ENCODE measurements around the gene GPR32. TPM values are rescaled to one million over a fixed set of nuclear protein-coding genes. Genes with fewer than 3 reads are reported as not detected.

GPR32 gene
- total and polyA plus RNA-seq, 2 experiments from 2014 or later: not detected

GRCh38 chr19:50723069-50723468 lies 47.2 kb upstream of the GPR32 start, which contains the start of gene CLEC11A:
TSS of gene CLEC11A (plus strand) at chr19:50723364. CDS start at chr19:50723526, 162 bp downstream.
- Histone ChIP-seq H3K4me3 (peak within 1 kb of the TSS; percentile 81), H3F3A (ENCODE audit: insufficient read depth) (peaks cover 6% of the 10 kb centered on the region; the same call in 1 of the 2 replicates), H3K4me2 (ENCODE audit: unreplicated experiment) (peak within 1 kb of the TSS; percentile 99), H3K27me3 (replicated peaks; ENCODE audit: insufficient read depth) (no peaks in the 10 kb centered on the region), H3K9me2 (ENCODE audit: insufficient read depth) (no peaks in the 10 kb centered on the region), H3K27ac (peak within 1 kb of the TSS; percentile 78), H3K4me1 (ENCODE audit: insufficient read depth) (peaks cover 17% of the 10 kb centered on the region; the same call in 1 of the 2 replicates), H3K36me3 (ENCODE audit: low read depth) (no peaks in the 10 kb centered on the region), H4K20me1 (ENCODE audit: insufficient read depth) (no peaks in the 10 kb centered on the region), H3K9ac (peak within 1 kb of the TSS; percentile 87), H2AFZ (peak within 1 kb of the TSS; percentile 87), H3K9me3 (ENCODE audit: low read depth) (no peaks in the 10 kb centered on the region), H3K79me2 (ENCODE audit: insufficient read depth) (peaks cover 23% of the 10 kb centered on the region)
- TF ChIP-seq EZH2phosphoT487 (IDR thresholded peaks at IDR 0.05; ENCODE audit: insufficient read depth, low read depth): no peak
- no peak for TF ChIP-seq EZH2 (IDR thresholded peaks at IDR 0.05; ENCODE audit: insufficient read depth, poor library complexity, severe bottlenecking)
- 0 to 1% methylated on average over 13 to 15 of the region's 15 CpGs for WGBS, 2 experiments (ENCODE audit: low coverage in 1 of 2, low lambda C conversion rate in 2 of 2, missing lambda C conversion rate in 2 of 2)
- in situ Hi-C loops (cut with MboI): no loop called here
- peak; percentile 92 for DNase-seq

DNA sequence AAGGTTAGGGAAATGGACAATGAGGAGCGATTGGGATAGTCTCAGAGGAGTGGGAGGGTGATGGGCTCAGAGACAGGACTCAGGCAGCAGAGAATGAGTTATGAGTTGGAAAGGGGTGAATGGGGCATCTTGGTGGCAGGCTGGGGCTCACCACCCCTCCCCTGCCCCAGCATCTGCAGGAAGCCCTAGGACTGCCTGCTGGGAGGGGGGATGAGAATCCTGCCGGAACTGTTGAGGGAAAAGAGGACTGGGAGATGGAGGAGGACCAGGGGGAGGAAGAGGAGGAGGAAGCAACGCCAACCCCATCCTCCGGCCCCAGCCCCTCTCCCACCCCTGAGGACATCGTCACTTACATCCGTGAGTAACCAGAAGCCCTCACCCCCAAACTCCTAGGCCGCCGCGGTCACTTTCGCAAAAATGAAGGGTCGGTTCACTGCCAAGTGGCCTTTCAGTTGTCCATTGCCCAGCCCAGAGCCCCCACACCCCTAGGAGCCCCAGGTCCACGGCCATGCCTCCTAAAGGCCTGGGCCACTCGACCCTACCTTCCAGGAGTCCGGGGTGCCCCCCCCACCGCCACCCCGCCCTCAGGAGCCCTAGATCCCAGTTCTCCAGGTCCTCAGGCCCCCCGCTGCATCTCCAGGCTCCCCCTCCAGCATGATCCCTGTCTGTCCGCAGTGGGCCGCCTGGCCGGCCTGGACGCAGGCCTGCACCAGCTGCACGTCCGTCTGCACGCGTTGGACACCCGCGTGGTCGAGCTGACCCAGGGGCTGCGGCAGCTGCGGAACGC lies 46.3 kb upstream of the GPR32 start:
- Histone ChIP-seq H3K79me2 (ENCODE audit: insufficient read depth) (peaks cover 23% of the 10 kb centered on the region), H3K4me3 (peak overlapping the region; percentile 81), H3K4me1 (ENCODE audit: insufficient read depth) (peaks cover 17% of the 10 kb centered on the region; the same call in 1 of the 2 replicates), H3K9me2 (ENCODE audit: insufficient read depth) (no peaks in the 10 kb centered on the region), H3F3A (ENCODE audit: insufficient read depth) (peaks cover 6% of the 10 kb centered on the region; the same call in 1 of the 2 replicates), H2AFZ (peak overlapping the region; percentile 87), H4K20me1 (ENCODE audit: insufficient read depth) (no peaks in the 10 kb centered on the region), H3K27ac (peak overlapping the region; percentile 78), H3K9ac (peak overlapping the region; percentile 87), H3K9me3 (ENCODE audit: low read depth) (no peaks in the 10 kb centered on the region), H3K4me2 (ENCODE audit: unreplicated experiment) (peak overlapping the region; percentile 99), H3K36me3 (ENCODE audit: low read depth) (no peaks in the 10 kb centered on the region), H3K27me3 (replicated peaks; ENCODE audit: insufficient read depth) (no peaks in the 10 kb centered on the region)
- DNase-seq: peak; percentile 38
- 1% methylated on average over 19 to 31 of the region's 31 CpGs for WGBS, 2 experiments (ENCODE audit: low coverage in 1 of 2, low lambda C conversion rate in 2 of 2, missing lambda C conversion rate in 2 of 2)
- in situ Hi-C loops (cut with MboI): no loop called here
- TF ChIP-seq EZH2phosphoT487 (IDR thresholded peaks at IDR 0.05; ENCODE audit: insufficient read depth, low read depth) (no peak), EZH2 (IDR thresholded peaks at IDR 0.05; ENCODE audit: insufficient read depth, poor library complexity, severe bottlenecking) (no peak)

GRCh38 chr19:50724522-50725217 lies 45.6 kb upstream of the GPR32 start:
- H3K4me3 ChIP-seq: peak overlapping the region; percentile 81
- no peaks in the 10 kb centered on the region for H3K27me3 ChIP-seq (replicated peaks; ENCODE audit: insufficient read depth)
- peak overlapping the region; percentile 88 for H3K9ac ChIP-seq
- TF ChIP-seq EZH2 (IDR thresholded peaks at IDR 0.05; ENCODE audit: insufficient read depth, poor library complexity, severe bottlenecking) (no peak), EZH2phosphoT487 (IDR thresholded peaks at IDR 0.05; ENCODE audit: insufficient read depth, low read depth) (no peak)
- no peaks in the 10 kb centered on the region for H3K9me2 ChIP-seq (ENCODE audit: insufficient read depth)
- H2AFZ ChIP-seq: peak overlapping the region; percentile 87
- 1% methylated on average over 41 to 65 of the region's 65 CpGs for WGBS, 2 experiments (ENCODE audit: low coverage in 1 of 2, low lambda C conversion rate in 2 of 2, missing lambda C conversion rate in 2 of 2)
- peak overlapping the region; percentile 78 for H3K27ac ChIP-seq
- H3K4me1 ChIP-seq (ENCODE audit: insufficient read depth): peaks cover 17% of the 10 kb centered on the region; the same call in 1 of the 2 replicates
- H3K36me3 ChIP-seq (ENCODE audit: low read depth): no peaks in the 10 kb centered on the region
- peak overlapping the region; percentile 99 for H3K4me2 ChIP-seq (ENCODE audit: unreplicated experiment)
- peaks cover 6% of the 10 kb centered on the region; the same call in 1 of the 2 replicates for H3F3A ChIP-seq (ENCODE audit: insufficient read depth)
- in situ Hi-C loops (cut with MboI): no loop called here
- no peaks in the 10 kb centered on the region for H4K20me1 ChIP-seq (ENCODE audit: insufficient read depth)
- peak; percentile 100 for DNase-seq
- H3K79me2 ChIP-seq (ENCODE audit: insufficient read depth): peaks cover 23% of the 10 kb centered on the region
- H3K9me3 ChIP-seq (ENCODE audit: low read depth): no peaks in the 10 kb centered on the region

DNA sequence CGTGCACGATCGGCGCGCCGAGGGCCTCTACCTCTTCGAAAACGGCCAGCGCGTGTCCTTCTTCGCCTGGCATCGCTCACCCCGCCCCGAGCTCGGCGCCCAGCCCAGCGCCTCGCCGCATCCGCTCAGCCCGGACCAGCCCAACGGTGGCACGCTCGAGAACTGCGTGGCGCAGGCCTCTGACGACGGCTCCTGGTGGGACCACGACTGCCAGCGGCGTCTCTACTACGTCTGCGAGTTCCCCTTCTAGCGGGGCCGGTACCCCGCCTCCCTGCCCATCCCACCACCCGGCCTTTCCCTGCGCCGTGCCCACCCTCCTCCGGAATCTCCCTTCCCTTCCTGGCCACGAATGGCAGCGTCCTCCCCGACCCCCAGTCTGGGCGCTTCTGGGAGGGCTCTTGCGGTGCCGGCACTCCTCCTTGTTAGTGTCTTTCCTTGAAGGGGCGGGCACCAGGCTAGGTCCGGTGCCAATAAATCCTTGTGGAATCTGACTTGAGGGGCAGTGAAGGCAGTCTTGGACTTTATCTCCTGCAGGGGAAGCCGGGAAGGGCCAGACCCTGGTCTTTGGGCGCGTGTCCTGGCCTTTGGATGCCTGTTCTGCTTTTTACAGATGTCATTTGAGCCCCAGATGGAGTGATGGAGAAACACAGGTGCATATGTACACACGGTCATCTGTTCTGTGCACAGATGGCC lies 44.9 kb upstream of the GPR32 start:
- H4K20me1 ChIP-seq (ENCODE audit: insufficient read depth): no peaks in the 10 kb centered on the region
- 3% methylated on average over 24 to 47 of the region's 52 CpGs for WGBS, 2 experiments (ENCODE audit: low coverage in 1 of 2, low lambda C conversion rate in 2 of 2, missing lambda C conversion rate in 2 of 2)
- H3K4me2 ChIP-seq (ENCODE audit: unreplicated experiment): peak overlapping the region; percentile 98
- no peaks in the 10 kb centered on the region for H3K9me3 ChIP-seq (ENCODE audit: low read depth)
- TF ChIP-seq EZH2 (IDR thresholded peaks at IDR 0.05; ENCODE audit: insufficient read depth, poor library complexity, severe bottlenecking) (no peak), EZH2phosphoT487 (IDR thresholded peaks at IDR 0.05; ENCODE audit: insufficient read depth, low read depth) (no peak)
- H3F3A ChIP-seq (ENCODE audit: insufficient read depth): peaks cover 6% of the 10 kb centered on the region; the same call in 1 of the 2 replicates
- no peaks in the 10 kb centered on the region for H3K9me2 ChIP-seq (ENCODE audit: insufficient read depth)
- peak overlapping the region; percentile 47 for H3K27ac ChIP-seq
- no peaks in the 10 kb centered on the region for H3K36me3 ChIP-seq (ENCODE audit: low read depth)
- peaks cover 23% of the 10 kb centered on the region for H3K79me2 ChIP-seq (ENCODE audit: insufficient read depth)
- H2AFZ ChIP-seq: peak overlapping the region; percentile 86
- DNase-seq: no peak
- peak overlapping the region; percentile 81 for H3K4me3 ChIP-seq
- H3K4me1 ChIP-seq (ENCODE audit: insufficient read depth): peaks cover 17% of the 10 kb centered on the region; the same call in 1 of the 2 replicates
- in situ Hi-C loops (cut with MboI): no loop called here
- H3K27me3 ChIP-seq (replicated peaks; ENCODE audit: insufficient read depth): no peaks in the 10 kb centered on the region
- peak overlapping the region; percentile 88 for H3K9ac ChIP-seq
